GM10248 (cell line): Measurements from ENCODE around the gene KLHL30.

Experiments used
- CTCF ChIA-PET: fragments of 300-600 bp; sonication (Branson Sonifier 250); formaldehyde crosslinking; extraction: SDS; loops from one replicate; lab custom pipeline; 2021; ENCODE audit warnings: antibody characterized with exemption; lab: Yijun Ruan, JAX
- POLR2A ChIA-PET: fragments of 350-650 bp; sonication (Branson Sonifier 250); formaldehyde crosslinking; extraction: SDS; loops from one replicate; lab custom pipeline; 2020; ENCODE audit warnings: antibody characterized with exemption; lab: Yijun Ruan, JAX
- DNase-seq: peaks from one replicate; pipeline ENCODE4 v3.0.0; 2012; ENCODE audit errors: extremely low spot score
- TF ChIP-seq, protein P1 (sequence below): IDR thresholded peaks from 2 replicates; pipeline ENCODE4 v1.5.1; 2012; ENCODE audit warnings: mild to moderate bottlenecking, low read depth; ENCODE audit errors: extremely low read depth, missing control alignments, control extremely low read depth

Gene KLHL30

GRCh38 chr2:238162846-238163441, 24.5 kb downstream of the KLHL30 start:
- DNase-seq: no peak
- TF ChIP-seq, protein P1, sequence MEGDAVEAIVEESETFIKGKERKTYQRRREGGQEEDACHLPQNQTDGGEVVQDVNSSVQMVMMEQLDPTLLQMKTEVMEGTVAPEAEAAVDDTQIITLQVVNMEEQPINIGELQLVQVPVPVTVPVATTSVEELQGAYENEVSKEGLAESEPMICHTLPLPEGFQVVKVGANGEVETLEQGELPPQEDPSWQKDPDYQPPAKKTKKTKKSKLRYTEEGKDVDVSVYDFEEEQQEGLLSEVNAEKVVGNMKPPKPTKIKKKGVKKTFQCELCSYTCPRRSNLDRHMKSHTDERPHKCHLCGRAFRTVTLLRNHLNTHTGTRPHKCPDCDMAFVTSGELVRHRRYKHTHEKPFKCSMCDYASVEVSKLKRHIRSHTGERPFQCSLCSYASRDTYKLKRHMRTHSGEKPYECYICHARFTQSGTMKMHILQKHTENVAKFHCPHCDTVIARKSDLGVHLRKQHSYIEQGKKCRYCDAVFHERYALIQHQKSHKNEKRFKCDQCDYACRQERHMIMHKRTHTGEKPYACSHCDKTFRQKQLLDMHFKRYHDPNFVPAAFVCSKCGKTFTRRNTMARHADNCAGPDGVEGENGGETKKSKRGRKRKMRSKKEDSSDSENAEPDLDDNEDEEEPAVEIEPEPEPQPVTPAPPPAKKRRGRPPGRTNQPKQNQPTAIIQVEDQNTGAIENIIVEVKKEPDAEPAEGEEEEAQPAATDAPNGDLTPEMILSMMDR: no peak
- POLR2A ChIA-PET: interaction anchor here (0.5 kb wide), 1 partner anchor 36 kb away, joined by 3 read pairs; no protein-coding TSS in a partner anchor
- CTCF ChIA-PET: interaction anchor here (0.7 to 1.6 kb wide), 3 partner anchors 11 to 101 kb away, joined by 3 read pairs; no protein-coding TSS in a partner anchor

DNA sequence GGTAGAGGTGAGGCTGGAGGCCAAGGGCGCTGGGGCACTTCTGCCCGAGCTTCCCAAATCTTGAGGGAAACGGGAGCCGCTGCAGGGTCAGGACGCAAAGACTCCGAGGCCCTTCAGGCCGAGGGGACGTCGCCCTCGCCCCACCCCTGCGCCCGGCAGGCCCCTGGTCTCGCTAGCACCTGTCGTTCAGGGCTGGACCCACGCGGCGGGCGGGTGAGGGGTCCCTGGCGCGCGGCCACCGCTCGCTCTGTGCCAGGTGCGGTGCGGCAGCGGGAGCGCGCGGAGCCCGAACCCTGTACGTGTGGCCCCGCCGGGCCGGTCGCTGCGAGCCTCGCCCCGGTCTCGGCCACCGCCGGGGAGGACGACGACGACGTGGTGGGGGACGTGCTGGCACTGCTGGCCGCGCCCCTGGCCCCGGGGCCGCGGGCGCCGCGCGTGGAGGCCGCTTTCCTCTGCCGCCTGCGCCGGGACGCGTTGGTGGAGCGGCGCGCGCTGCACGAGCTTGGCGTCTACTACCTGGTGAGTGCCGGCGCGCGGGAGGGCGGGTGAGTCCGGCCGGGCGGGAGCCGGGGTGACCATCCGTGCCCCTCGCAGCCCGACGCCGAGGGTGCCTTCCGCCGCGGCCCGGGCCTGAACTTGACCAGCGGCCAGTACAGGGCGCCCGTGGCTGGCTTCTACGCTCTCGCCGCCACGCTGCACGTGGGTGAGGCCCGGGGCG, 25.2 kb downstream of the KLHL30 start:
- CTCF ChIA-PET: interaction anchor here (1.4 to 1.6 kb wide), 2 partner anchors 10 to 16 kb away, joined by 3 read pairs; no protein-coding TSS in a partner anchor
- no peak for DNase-seq
- TF ChIP-seq, protein P1: no peak
- POLR2A ChIA-PET: no interaction called here

DNA sequence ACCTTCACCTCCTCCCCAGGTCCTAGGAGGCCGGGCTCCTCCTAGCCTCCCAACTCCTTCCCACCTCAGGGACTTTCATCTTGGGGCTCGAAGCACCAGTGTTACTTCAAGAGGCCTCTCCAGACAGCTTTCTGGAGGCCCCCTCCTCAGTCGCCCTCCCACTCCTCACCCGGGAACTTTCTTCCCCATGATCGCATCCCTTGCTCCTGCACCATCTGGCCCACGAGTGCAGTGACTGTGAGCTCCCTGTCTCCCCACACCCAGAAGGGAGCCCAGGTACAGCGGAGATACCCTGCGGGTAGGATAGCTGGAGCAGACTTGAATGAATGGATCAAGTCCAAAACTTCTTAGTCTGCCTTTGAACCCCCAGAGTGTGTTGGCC, 26.4 kb downstream of the KLHL30 start:
- CTCF ChIA-PET: no interaction called here
- TF ChIP-seq, protein P1: no peak
- POLR2A ChIA-PET: no interaction called here
- DNase-seq: no peak

DNA sequence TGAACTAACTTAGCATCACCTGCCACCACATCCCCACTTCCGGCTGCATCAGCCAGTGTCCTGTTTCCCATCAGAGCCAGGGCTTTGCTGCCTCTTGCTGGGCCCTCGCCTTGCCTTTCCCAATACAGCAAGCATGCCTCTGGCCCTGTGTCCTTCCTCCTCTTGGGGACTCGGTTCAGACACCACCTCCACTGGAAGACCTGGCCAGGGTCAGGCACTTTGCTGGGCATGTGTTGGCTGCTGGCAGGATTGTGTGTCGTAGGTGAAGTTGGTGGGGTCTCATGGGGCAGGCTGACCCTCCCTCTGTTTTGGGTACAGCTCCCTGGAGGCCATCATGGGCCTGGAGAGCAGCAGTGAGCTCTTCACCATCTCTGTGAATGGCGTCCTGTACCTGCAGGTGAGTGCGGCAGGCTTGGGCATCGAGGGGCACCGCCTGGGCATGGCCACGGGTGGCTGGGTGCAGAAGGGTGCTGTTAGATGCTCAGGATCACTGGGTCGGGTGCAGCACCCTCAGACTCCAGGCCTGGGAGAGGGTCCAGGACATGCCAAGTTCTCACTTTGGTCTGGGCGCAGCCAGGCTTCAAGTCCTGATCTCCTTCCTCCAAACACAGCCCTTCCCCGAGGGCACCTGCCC, 26.9 kb downstream of the KLHL30 start:
- POLR2A ChIA-PET: no interaction called here
- CTCF ChIA-PET: no interaction called here

DNA sequence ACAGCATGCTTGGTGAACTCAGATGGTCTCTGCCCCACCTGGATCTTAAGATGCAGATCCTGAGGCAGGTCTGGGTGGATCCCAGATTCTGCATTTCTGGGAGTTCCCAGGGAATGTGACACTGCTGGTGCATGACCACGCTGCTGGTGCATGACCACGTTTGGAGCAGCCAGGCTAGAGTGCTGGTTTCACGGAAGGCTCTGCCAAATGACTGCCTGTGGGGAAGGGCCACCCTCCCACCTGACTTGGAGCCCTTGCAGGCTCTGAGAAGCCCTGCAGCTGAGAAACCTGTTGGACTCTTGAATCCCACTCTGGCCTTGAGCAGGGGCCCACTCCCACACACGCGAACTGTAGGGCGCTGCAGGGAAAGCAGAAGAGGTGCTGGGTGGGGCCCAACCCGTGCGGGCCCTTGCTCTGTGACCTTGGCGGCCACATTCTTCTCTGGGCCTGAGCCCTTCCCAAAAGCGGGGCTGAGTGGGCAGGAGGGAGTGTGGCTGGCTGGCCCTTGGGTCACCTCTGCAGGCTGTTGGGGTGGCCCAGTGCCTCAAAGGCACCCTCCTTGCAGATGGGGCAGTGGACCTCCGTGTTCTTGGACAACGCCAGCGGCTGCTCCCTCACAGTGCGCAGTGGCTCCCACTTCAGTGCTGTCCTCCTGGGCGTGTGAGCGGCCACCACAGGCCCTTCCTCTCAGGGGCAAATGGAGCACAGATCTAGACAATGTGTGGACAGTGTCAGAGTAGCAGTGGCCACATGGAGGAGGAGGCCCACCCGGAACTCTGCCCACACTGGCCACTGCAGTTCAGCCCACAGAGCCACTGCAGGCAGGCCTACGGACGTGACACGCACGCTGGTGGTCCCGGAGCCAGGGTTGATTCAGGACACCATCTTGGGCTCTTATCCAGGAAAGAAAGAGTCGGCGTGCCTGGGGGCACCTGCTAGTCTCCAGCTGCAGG, 28.2 kb downstream of the KLHL30 start:
- DNase-seq: no peak
- TF ChIP-seq, protein P1: no peak
- CTCF ChIA-PET: no interaction called here
- POLR2A ChIA-PET: no interaction called here

More for the DNA sequence above, 26.9 kb downstream of the KLHL30 start:
- no peak for DNase-seq
- TF ChIP-seq, protein P1: no peak
